Inflammatory macrophage (primary cell): ENCODE data around the gene TANGO2.
"Not testable (repeated sequence)": the region's sequence is repeated elsewhere in the genome, so short reads cannot be mapped to it uniquely, and the experiment has no call there.

Experiments
- DNase-seq, 2 donors: peaks; one replicate each; pipeline ENCODE4 v3.0.0-alpha.2; 2020 to 2022

TANGO2 gene

GRCh38 chr22:20065896-20066616 is 45.1 kb downstream of the TANGO2 start:
- DNase-seq: no peak

GRCh38 chr22:20066617-20067383 is 45.9 kb downstream of the TANGO2 start:
- DNase-seq: no peak

- not testable (repeated sequence) for DNase-seq
These were observed 46.4 kb downstream of the TANGO2 start for GRCh38 chr22:20067384-20067682.

GRCh38 chr22:20068640-20069039 is 47.7 kb downstream of the TANGO2 start:
- DNase-seq: no peak

- DNase-seq: no peak
These were observed 48.6 kb downstream of the TANGO2 start for GRCh38 chr22:20069331-20070042.

GRCh38 chr22:20071524-20071972 is 50.6 kb downstream of the TANGO2 start:
- no peak for DNase-seq

- no peak for DNase-seq
These were observed 55.8 kb downstream of the TANGO2 start for GRCh38 chr22:20076627-20077172.

GRCh38 chr22:20079745-20080444 is 59.0 kb downstream of the TANGO2 start, which contains the start of gene DGCR8:
TSS of gene DGCR8 (plus strand) at chr22:20080241. CDS start at chr22:20085964, 5,723 bp downstream.
- peak; percentile 88 to 95 for DNase-seq

- DNase-seq: peak; percentile 35 to 51
These were observed 59.5 kb downstream of the TANGO2 start for GRCh38 chr22:20080445-20080775.

GRCh38 chr22:20080776-20081654 is 60.1 kb downstream of the TANGO2 start:
- peak in 1 of 2 donors; percentile 10 for DNase-seq

GRCh38 chr22:20083157-20083890 is 62.4 kb downstream of the TANGO2 start:
- DNase-seq: no peak

GRCh38 chr22:20083891-20084546 is 63.1 kb downstream of the TANGO2 start:
- no peak for DNase-seq

GRCh38 chr22:20084547-20085413 is 63.9 kb downstream of the TANGO2 start:
- DNase-seq: no peak

GRCh38 chr22:20085651-20086050 is 64.7 kb downstream of the TANGO2 start:
- no peak for DNase-seq

- no peak for DNase-seq
These were observed 65.2 kb downstream of the TANGO2 start for GRCh38 chr22:20086101-20086599.

- no peak for DNase-seq
These were observed 65.9 kb downstream of the TANGO2 start for GRCh38 chr22:20086763-20087162.

GRCh38 chr22:20087319-20088262 is 66.7 kb downstream of the TANGO2 start:
- no peak for DNase-seq

- DNase-seq: no peak
These were observed 67.3 kb downstream of the TANGO2 start for GRCh38 chr22:20088263-20088648.
